Fibroblast of lung (primary cell): Measurements from ENCODE around the gene ADGRD2. TPM values are rescaled to one million over a fixed set of nuclear protein-coding genes. Genes with fewer than 3 reads are reported as not detected.

ENCODE experiments used
- DNase-seq, 2 donors: peaks; one replicate each; pipeline versions ENCODE4 v3.0.0 to v3.0.0-alpha.2; 2010; ENCODE audit warnings: low read depth in 2 of 2
- H2AFZ ChIP-seq: 2 replicates; pipeline ENCODE4 v1.5.1; 2012; ENCODE audit warnings: low read length, control low read depth, inconsistent platforms
- H3K27ac ChIP-seq: 2 replicates; pipeline ENCODE4 v1.5.1; 2011; ENCODE audit warnings: low read length, control low read depth; ENCODE audit not compliant: insufficient read depth
- H3K27me3 ChIP-seq: 2 replicates; pipeline ENCODE4 v1.5.1; 2011; ENCODE audit warnings: mild to moderate bottlenecking, low read length; ENCODE audit not compliant: control insufficient read depth, insufficient read depth
- H3K36me3 ChIP-seq: 2 replicates; pipeline ENCODE4 v1.5.1; 2011; ENCODE audit warnings: low read length; ENCODE audit not compliant: control insufficient read depth, insufficient read depth
- H3K4me1 ChIP-seq: 2 replicates; pipeline ENCODE4 v1.5.1; 2011; ENCODE audit warnings: low read length; ENCODE audit not compliant: control insufficient read depth, insufficient read depth; ENCODE audit errors: extremely low read depth
- H3K4me2 ChIP-seq: 2 replicates; pipeline ENCODE4 v1.5.1; 2011; ENCODE audit warnings: low read length, control low read depth; ENCODE audit not compliant: insufficient read depth; ENCODE audit errors: extremely low read depth
- H3K4me3 ChIP-seq, 4 experiments: fragments of 200-600 bp in 1 of 4; sonication (generic) in 1 of 4; replicated peaks in 1 of 4; 2 replicates each; pipeline ENCODE4 v1.5.1; 2011 to 2016; ENCODE audit warnings: low read length in 4 of 4, low read depth in 3 of 4, mild to moderate bottlenecking in 3 of 4, control low read depth in 2 of 4, inconsistent platforms in 1 of 4, mixed read lengths in 1 of 4; ENCODE audit not compliant: insufficient read depth in 1 of 4; ENCODE audit errors: control extremely low read depth in 1 of 4
- H3K79me2 ChIP-seq: 2 replicates; pipeline ENCODE4 v1.5.1; 2012; ENCODE audit warnings: mild to moderate bottlenecking, low read length, inconsistent platforms; ENCODE audit not compliant: control insufficient read depth, insufficient read depth
- H3K9ac ChIP-seq: 2 replicates; pipeline ENCODE4 v1.5.1; 2011; ENCODE audit warnings: mild to moderate bottlenecking, low read length, control low read depth; ENCODE audit not compliant: insufficient read depth
- H3K9me3 ChIP-seq: 2 replicates; pipeline ENCODE4 v1.5.1; 2012; ENCODE audit warnings: low read depth, low read length; ENCODE audit not compliant: control insufficient read depth, insufficient read depth
- H4K20me1 ChIP-seq: 2 replicates; pipeline ENCODE4 v1.5.1; 2011; ENCODE audit warnings: low read length; ENCODE audit not compliant: control insufficient read depth, insufficient read depth; ENCODE audit errors: extremely low read depth
- CTCF ChIP-seq, 2 donors: IDR thresholded peaks in 1 of 2; conservative IDR thresholded peaks in 1 of 2; 1 replicate in 1 of 2; 2 replicates in 1 of 2; pipeline ENCODE4 v1.5.1; 2011 to 2012; ENCODE audit warnings: low read length in 2 of 2, control low read depth in 1 of 2, inconsistent platforms in 1 of 2, low read depth in 1 of 2, mild to moderate bottlenecking in 1 of 2
- EZH2 ChIP-seq: IDR thresholded peaks from 2 replicates; pipeline ENCODE4 v1.5.1; 2012; ENCODE audit warnings: low read length, control low read depth, mild to moderate bottlenecking; ENCODE audit errors: missing control alignments
- polyA plus RNA-seq, 2 donors: library from polyadenylated mRNA; depleted of rRNA in 1 of 2; stranded (reverse) in 1 of 2; unstranded in 1 of 2; fragments of >200 nt; gene quantifications; 2 replicates each; pipeline ENCODE4 v1.2.1, GENCODE V29; 2011 to 2012; ENCODE audit warnings: missing spikeins in 1 of 2
- total RNA-seq: library from RNA; depleted of rRNA; stranded (reverse); fragments of >200 nt; gene quantifications from 2 replicates; pipeline ENCODE4 v1.2.1, GENCODE V29; 2014

ADGRD2 gene
- total and polyA plus RNA-seq, 2 donors (not counting 1 experiment from before 2014, with no cell fraction given): not detected

- Histone ChIP-seq H3K9me3 (no peaks in the 10 kb centered on the region), H3K27me3 (peaks cover 22% of the 10 kb centered on the region)
Measured at GRCh38 chr9:124488641-124489210, 38.5 kb downstream of the ADGRD2 start.

GRCh38 chr9:124489222-124489621 lies 39.0 kb downstream of the ADGRD2 start:
- Histone ChIP-seq H3K9ac (no peak overlapping the region), H3K4me2 (no peak overlapping the region), H3K9me3 (no peaks in the 10 kb centered on the region), H2AFZ (no peak overlapping the region), H3K27ac (no peak overlapping the region), H3K79me2 (no peaks in the 10 kb centered on the region), H3K27me3 (peaks cover 26% of the 10 kb centered on the region), H3K36me3 (no peaks in the 10 kb centered on the region), H4K20me1 (no peaks in the 10 kb centered on the region), H3K4me3 (no peak overlapping the region), H3K4me1 (no peaks in the 10 kb centered on the region)
- DNase-seq: peak in 1 of 2 donors; percentile 20
- TF ChIP-seq CTCF (conservative IDR thresholded peaks at IDR 0.05 in 1 of 2, IDR thresholded peaks at IDR 0.05 in 1 of 2; ENCODE audit: low read depth in 1 of 2, low read length in 2 of 2) (no peak), EZH2 (no peak)

More at GRCh38 chr9:124488641-124489210, 38.5 kb downstream of the ADGRD2 start:
- no peak overlapping the region for H3K9ac ChIP-seq
- H2AFZ ChIP-seq: no peak overlapping the region
- TF ChIP-seq EZH2 (no peak), CTCF (conservative IDR thresholded peaks at IDR 0.05 in 1 of 2, IDR thresholded peaks at IDR 0.05 in 1 of 2; ENCODE audit: low read depth in 1 of 2, low read length in 2 of 2) (no peak)
- no peak for DNase-seq
- H3K79me2 ChIP-seq: no peaks in the 10 kb centered on the region
- no peaks in the 10 kb centered on the region for H3K36me3 ChIP-seq
- H3K4me1 ChIP-seq: no peaks in the 10 kb centered on the region
- H4K20me1 ChIP-seq: no peaks in the 10 kb centered on the region
- no peak overlapping the region for H3K4me2 ChIP-seq
- no peak overlapping the region for H3K4me3 ChIP-seq
- H3K27ac ChIP-seq: no peak overlapping the region

- Histone ChIP-seq H2AFZ (no peak overlapping the region), H3K36me3 (no peaks in the 10 kb centered on the region), H3K4me1 (no peaks in the 10 kb centered on the region), H3K27me3 (peaks cover 26% of the 10 kb centered on the region), H3K9me3 (no peaks in the 10 kb centered on the region), H3K4me2 (no peak overlapping the region), H3K79me2 (no peaks in the 10 kb centered on the region), H3K9ac (no peak overlapping the region), H3K4me3 (no peak overlapping the region), H3K27ac (no peak overlapping the region), H4K20me1 (no peaks in the 10 kb centered on the region)
- DNase-seq: no peak
- no peak for TF ChIP-seq CTCF (conservative IDR thresholded peaks at IDR 0.05 in 1 of 2, IDR thresholded peaks at IDR 0.05 in 1 of 2; ENCODE audit: low read depth in 1 of 2, low read length in 2 of 2)
- no peak for TF ChIP-seq EZH2
Measured at GRCh38 chr9:124490004-124490403, 39.8 kb downstream of the ADGRD2 start.
